Measurements from ENCODE around the gene SYP. TPM values are rescaled to one million over a fixed set of nuclear protein-coding genes. Genes with fewer than 3 reads are reported as not detected.

The SYP gene
- total RNA-seq, 1 donor from 2014 or later, result 1.5 TPM

DNA sequence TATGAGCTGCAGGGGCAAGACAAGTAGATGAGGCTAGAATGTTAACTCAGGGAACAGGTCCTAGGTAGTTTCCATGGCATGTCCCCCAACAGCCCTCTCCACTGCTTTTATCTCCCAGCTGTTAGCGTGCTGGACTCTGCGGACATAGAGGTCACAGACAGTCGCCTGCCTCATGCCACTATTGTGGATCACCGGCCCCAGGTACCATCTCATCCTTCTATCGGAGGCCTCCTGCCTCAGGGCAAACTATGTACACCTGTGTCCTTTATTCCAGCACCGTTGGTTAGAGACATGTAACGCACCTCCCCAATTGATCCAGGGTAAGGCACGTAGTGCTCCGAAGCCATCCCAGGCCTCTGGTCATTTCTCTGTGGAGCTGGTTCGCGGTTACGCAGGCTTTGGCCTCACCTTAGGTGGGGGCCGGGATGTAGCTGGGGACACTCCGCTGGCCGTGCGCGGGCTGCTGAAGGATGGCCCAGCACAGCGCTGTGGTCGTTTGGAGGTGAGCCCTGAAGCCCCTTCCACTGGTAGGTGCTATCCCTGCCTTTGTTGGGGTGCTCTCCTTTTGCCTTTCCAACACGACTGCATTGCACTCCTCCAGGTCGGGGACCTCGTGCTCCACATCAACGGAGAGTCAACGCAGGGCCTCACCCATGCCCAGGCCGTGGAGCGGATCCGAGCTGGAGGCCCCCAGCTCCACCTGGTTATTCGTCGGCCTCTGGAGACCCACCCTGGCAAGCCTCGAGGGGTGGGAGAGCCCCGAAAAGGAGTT, 35.2 kb downstream of the SYP start:
- H3K4me1 Mint-ChIP-seq (ENCODE audit: low read depth), result peaks cover 25% of the 10 kb centered on the region
- no peaks in the 10 kb centered on the region for H3K27me3 Mint-ChIP-seq (ENCODE audit: low read depth)
- H3K4me3 Mint-ChIP-seq (ENCODE audit: unreplicated experiment), result no peak overlapping the region
- peak overlapping the region; percentile 96 for H3K27ac Mint-ChIP-seq (ENCODE audit: unreplicated experiment)
- no peaks in the 10 kb centered on the region for H3K36me3 Mint-ChIP-seq (ENCODE audit: low read depth)
- H3K9me3 Mint-ChIP-seq (ENCODE audit: low read depth), result no peaks in the 10 kb centered on the region
- no peak for DNase-seq (ENCODE audit: low spot score)
- no peak for TF ChIP-seq CTCF (IDR thresholded peaks at IDR 0.05)

- H3K36me3 Mint-ChIP-seq (ENCODE audit: low read depth), result no peaks in the 10 kb centered on the region
- peak overlapping the region; percentile 96 for H3K27ac Mint-ChIP-seq (ENCODE audit: unreplicated experiment)
- H3K27me3 Mint-ChIP-seq (ENCODE audit: low read depth), result no peaks in the 10 kb centered on the region
- peak; percentile 83 for TF ChIP-seq CTCF (IDR thresholded peaks at IDR 0.05)
- H3K9me3 Mint-ChIP-seq (ENCODE audit: low read depth), result no peaks in the 10 kb centered on the region
- DNase-seq (ENCODE audit: low spot score), result no peak
- peaks cover 25% of the 10 kb centered on the region for H3K4me1 Mint-ChIP-seq (ENCODE audit: low read depth)
- peak overlapping the region; percentile 67 for H3K4me3 Mint-ChIP-seq (ENCODE audit: unreplicated experiment)
These were observed 36.2 kb downstream of the SYP start for GRCh38 chrX:49163555-49164419.

DNA sequence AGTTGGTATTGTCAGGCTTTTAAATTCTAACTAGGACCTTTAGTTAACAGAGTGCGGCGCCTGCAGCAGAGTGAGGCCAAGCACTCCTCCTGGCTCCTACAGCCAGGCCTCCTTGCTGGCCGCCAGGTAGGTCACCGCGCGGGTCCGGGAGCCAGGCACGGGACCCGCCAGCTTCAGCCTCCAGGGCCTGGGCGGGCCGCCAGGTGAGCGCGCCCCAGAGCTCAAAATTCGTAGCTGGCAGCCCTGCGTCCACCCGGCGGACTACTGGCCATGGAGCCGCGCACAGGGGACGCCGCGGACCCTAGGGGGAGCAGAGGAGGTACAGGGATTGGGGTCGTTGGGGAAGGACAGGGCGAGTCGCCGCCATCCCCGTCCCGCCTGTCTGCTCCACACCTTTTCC, 37.4 kb downstream of the SYP start, which contains the start of gene MAGIX:
Gene MAGIX (plus strand): TSS at position 139 of the 400 bp plus-strand sequence. CDS start 132 bp downstream, at position 271.
- Mint-ChIP-seq H3K36me3 (ENCODE audit: low read depth) (no peaks in the 10 kb centered on the region), H3K27ac (ENCODE audit: unreplicated experiment) (peak within 1 kb of the TSS; percentile 79), H3K4me3 (ENCODE audit: unreplicated experiment) (peak within 1 kb of the TSS; percentile 67), H3K9me3 (ENCODE audit: low read depth) (no peaks in the 10 kb centered on the region), H3K4me1 (ENCODE audit: low read depth) (peaks cover 21% of the 10 kb centered on the region), H3K27me3 (ENCODE audit: low read depth) (no peaks in the 10 kb centered on the region)
- no peak for DNase-seq (ENCODE audit: low spot score)
- no peak for TF ChIP-seq CTCF (IDR thresholded peaks at IDR 0.05)

DNA sequence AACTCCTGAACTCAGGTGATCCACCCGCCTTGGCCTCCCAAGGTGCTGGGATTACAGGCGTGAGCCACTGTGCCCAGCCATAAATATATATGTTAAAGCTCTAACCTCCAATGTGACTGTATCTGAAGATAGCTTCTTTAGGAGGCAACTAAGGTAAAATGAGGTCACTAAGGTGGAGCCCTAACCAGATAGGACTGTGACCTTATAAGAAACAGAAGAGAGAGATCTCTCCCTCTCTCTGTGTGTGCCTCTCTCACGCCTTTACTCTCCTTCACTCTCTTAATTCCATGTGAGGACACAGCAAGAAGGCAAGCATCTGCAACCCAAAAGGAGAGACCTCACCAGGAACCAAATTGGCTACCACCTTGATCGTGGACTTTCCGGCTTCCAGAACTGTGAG, 38.4 kb downstream of the SYP start:
- H3K27me3 Mint-ChIP-seq (ENCODE audit: low read depth), result no peaks in the 10 kb centered on the region
- no peak overlapping the region for H3K27ac Mint-ChIP-seq (ENCODE audit: unreplicated experiment)
- H3K9me3 Mint-ChIP-seq (ENCODE audit: low read depth), result no peaks in the 10 kb centered on the region
- no peak for DNase-seq (ENCODE audit: low spot score)
- H3K4me1 Mint-ChIP-seq (ENCODE audit: low read depth), result peaks cover 13% of the 10 kb centered on the region
- H3K4me3 Mint-ChIP-seq (ENCODE audit: unreplicated experiment), result no peak overlapping the region
- no peaks in the 10 kb centered on the region for H3K36me3 Mint-ChIP-seq (ENCODE audit: low read depth)
- TF ChIP-seq CTCF (IDR thresholded peaks at IDR 0.05), result no peak

GRCh38 chrX:49160908-49161307, 39.1 kb downstream of the SYP start:
- Mint-ChIP-seq H3K27ac (ENCODE audit: unreplicated experiment) (no peak overlapping the region), H3K4me3 (ENCODE audit: unreplicated experiment) (no peak overlapping the region), H3K27me3 (ENCODE audit: low read depth) (no peaks in the 10 kb centered on the region), H3K4me1 (ENCODE audit: low read depth) (peaks cover 11% of the 10 kb centered on the region), H3K36me3 (ENCODE audit: low read depth) (no peaks in the 10 kb centered on the region), H3K9me3 (ENCODE audit: low read depth) (no peaks in the 10 kb centered on the region)
- no peak for TF ChIP-seq CTCF (IDR thresholded peaks at IDR 0.05)
- no peak for DNase-seq (ENCODE audit: low spot score)
